NCI-H1105 treated with DMSO at 0.1 percent for 48 hours (cell line): ENCODE results near the gene HIBCH.
"Not testable (repeated sequence)": the region's sequence is repeated elsewhere in the genome, so short reads cannot be mapped to it uniquely, and the experiment has no call there.

ENCODE experiments used
- DNase-seq: peaks from one replicate; lab custom pipeline; 2025; lab: John Stamatoyannopoulos, UW

HIBCH gene

DNA sequence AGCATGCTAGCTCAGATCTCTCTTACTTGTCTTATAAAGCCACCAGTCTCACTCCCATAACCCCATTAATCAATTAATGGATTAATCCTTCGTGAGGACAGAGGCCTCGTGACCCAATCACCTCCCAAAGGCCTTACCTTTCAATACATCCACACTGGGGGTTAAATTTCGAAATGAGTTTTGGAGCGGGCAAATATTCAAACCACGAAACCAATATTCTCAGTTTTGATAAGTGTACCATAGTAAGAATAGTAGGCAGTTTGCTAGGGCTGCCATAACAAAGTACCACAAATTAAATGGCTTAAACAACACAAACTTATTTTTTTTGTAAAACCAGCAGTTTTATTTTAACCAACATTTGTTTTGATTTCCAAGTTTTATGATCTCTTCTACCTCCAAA, 15.2 kb downstream of the HIBCH start:
- no peak for DNase-seq

DNA sequence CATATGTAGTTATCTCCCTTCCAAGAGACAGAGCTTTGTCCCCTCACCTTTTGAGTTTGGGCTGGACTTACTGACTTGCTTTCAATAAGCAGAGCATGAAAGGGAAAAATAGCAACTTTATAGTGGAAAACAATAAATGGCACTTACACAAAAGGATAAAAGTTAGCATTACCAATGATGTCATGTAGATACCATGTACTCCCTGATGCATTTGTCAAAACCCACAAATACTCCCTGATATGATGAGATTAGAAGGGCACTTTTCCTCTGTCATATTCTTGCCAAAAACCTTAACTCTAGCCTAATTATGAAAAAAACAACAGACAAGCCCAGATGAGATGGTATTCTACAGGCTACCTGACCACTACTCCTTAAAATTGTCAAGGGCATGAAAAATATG, 16.0 kb downstream of the HIBCH start:
- no peak for DNase-seq

- DNase-seq: no peak
Measured at GRCh38 chr2:190302052-190302451, 17.6 kb downstream of the HIBCH start.

GRCh38 chr2:190301032-190301431, 18.6 kb downstream of the HIBCH start:
- no peak for DNase-seq

GRCh38 chr2:190297880-190298279, 21.7 kb downstream of the HIBCH start:
- DNase-seq: not testable (repeated sequence)

DNA sequence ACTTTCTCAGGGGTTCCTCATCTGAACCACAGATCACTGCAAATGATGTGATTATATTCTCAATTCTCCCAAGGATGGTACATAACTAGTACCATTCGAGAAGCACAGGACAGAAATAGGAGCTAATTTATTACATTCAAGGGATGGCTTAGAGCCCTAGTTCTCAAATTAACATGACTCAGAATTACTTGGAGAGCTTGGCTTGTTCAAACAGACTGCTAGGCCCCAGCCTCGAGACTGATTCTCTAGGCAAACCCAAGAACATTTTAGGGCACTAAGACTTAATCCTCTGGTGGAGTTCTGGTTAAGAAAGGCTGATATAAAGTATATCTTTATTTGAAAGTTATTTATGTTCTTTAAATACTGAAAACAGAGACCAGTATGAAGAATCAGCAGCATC, 35.8 kb downstream of the HIBCH start:
- no peak for DNase-seq

DNA sequence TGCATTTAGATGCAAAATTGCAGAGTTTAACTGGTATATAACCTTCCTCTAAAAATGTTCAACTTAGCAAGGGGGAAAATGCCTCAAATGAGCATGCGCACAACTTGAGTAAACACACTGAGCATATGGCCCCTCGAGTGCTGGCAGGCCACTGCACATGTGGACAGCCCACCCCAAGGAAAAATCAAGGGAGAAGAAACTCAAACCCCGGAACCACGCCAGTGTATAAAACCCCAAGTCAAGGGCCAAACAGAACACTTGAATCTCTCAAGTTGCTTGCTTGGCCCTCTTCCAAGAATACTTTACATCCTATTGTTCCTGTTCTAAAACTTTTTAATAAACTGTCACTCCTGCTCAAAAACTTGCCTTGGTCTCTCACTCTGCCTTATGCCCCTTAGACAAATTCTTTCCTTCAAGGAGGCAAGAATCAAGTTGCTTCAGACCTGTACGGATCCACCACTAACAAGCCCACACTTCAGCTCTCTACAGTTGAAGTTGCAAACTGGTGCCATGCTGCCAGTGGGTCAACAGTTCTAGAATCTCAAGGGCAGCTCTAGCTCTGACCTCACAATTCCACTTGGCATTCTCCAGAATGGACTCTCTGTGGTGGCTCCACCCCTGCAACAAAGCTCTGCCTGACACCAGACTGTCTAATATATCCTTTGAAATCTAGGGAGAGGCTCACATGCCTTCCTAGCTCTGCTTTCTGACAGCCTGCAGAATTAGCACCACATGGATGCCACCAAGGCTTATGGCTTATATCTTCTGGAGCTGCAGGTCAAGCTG, 38.9 kb downstream of the HIBCH start:
- DNase-seq: no peak

GRCh38 chr2:190279256-190280134, 40.1 kb downstream of the HIBCH start:
- DNase-seq: not testable (repeated sequence)

DNA sequence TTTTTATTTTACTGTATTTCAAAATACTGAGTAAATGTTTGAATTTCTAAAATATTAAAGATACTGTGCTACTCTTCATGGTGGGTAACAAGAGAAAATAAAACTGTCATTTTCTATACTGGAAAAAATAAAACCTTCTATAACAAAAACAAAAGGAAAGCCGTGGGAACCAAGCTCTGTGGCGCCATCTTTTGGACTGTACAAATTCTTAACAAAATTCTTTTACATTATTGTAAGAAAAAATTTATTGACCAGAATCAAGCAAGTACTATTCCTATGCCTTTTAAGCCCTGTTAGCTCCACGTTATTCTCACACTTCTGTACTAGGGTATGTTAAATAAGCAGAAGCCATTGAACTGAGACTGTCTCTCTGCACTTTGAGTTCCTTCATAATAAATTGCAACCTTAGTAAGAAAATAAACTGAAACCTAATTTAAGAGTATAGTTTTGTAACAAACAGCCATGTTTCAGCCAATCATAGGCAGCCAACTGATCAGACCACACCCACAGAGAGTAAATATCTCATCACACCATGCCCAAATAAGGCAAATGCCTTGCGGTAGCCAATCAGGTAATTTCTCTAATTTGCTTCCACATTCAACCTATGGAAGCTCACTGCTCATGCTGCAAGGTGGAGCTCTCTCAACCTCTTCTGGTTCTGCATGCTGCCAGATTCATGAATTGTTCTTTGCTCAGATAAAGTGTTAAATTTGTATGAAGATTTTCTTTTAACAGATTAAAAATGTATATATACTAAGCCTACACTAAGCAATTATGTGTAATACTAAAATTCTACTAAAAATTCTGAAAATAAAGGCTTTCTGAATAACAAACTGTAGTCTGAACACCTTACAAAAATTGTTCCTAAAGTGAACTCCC, 42.2 kb downstream of the HIBCH start:
- no peak for DNase-seq

DNA sequence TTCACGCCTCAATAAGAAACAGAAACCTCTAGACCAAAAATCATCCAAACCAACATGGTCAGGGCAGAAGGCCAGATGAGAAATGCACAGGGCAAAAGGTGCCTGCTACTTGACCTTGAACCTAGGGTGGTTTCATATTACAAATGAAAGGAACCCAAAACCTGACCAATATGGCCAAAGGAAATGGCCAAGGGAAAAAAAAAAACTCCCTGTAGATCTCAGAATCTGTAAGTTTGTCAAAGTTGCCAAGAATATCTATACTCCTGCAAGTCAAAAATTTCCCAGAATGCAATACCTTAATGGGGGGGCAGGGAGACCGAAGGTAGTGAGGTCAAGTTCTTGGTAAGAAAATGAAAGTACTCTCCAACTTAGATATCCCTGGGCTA, 47.2 kb downstream of the HIBCH start:
- DNase-seq: no peak

DNA sequence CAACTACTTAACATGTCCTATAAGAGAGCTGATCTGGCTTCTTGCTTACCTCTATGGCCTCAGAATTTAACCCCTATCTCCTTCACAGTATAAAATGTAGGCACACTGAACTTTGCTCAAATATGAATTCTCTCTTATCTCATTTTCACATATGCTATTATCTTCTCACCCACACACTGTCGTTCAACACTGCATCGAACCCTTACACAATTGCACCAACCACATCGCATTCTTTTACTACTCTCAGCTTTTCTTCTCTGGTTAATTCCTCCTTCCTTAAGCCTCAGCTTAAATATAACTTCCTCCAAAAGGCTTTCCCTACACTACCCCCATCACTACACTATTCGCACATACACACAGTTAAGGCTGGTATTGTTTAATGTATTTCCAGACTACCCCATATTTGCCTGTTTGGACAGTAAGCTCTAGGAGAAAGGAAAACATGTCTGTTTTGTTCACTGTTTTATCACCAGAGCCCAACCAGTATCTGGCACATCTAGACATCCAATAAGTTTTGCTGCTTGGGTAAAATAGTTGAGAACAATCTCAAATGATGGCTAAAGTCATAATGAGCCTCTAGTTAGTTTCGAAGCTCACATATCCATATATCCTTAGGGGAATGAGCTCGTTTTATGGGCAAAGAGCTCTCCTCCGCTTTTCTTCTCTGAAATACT, 47.7 kb downstream of the HIBCH start:
- no peak for DNase-seq

DNA sequence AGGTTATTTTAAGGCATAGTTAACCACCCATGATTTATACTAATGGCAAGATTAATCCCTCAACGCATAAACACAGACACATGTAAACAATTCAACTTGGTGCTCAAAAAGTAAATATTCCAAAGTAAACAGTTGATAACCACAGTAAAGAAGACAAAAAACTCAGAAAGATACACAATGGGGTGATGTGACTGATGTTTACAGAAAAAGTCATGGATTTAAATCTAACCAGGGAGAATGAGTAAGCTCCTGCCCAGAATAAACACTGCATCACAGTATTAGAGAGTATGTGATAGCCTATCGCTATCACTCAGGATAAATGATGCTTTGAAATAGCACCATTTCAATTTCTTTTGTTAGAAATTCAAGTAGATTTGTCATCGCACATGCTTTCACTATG, 49.3 kb downstream of the HIBCH start:
- DNase-seq: no peak

- not testable (repeated sequence) for DNase-seq
Measured at GRCh38 chr2:190269699-190270098, 49.9 kb downstream of the HIBCH start.

DNA sequence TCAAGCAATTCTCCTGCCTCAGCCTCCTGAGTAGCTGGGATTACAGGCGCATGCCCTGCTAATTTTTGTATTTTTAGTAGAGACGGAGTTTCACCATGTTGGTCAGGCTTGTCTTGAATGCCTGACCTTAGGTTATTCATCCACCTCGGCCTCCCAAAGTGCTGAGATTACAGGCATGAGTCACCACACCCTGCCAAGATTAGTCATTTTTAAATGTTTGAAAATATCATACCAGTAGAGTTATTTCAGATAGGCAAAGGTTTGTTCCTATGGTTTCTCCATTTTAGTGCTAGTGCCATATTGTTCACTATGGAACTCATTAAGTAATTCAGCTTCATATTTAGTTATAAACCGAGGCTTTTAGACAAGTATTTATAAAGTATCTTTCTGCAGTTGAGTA, 52.3 kb downstream of the HIBCH start:
- DNase-seq: no peak

DNA sequence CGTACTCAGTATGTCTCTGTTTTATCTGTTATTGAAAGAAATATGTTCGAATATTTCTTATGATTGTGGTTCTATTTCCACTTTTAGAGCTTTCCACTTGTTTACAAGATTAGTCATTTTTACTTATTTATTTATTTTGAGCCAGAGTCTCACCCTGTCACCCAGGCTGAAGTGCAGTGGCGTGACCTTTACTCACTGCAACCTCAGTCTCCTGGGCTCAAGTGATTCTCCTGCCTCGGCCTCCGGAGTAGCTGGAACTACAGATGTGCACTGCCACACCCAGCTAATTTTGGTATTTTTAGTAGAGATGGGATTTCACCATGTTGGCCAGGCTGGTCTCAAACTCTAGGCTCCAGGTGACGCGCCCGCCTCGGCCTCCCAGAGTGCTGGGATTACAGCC, 53.3 kb downstream of the HIBCH start:
- no peak for DNase-seq

- DNase-seq: no peak
Measured at GRCh38 chr2:190261851-190262250, 57.8 kb downstream of the HIBCH start.

GRCh38 chr2:190256087-190256486, 63.5 kb downstream of the HIBCH start:
- DNase-seq: no peak

DNA sequence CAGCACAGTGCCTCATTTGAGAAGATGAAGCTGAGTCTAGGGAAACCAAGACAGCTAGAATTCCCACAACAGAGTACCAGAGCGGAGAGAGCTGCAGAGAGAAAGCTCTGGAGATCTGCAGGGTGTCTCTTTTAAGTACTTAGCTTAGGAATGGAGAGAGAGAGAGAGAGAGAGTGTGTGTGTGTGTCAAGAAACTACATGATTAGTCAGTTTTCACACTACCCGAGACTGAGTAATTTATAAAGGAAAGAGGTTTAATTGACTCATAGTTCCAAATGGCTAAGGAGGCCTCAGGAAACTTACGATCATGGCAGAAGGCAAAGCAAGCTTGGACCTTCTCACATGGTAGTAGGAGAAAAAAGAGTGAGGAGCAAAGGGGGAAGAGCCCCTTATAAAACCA, 64.0 kb downstream of the HIBCH start:
- DNase-seq: no peak

DNA sequence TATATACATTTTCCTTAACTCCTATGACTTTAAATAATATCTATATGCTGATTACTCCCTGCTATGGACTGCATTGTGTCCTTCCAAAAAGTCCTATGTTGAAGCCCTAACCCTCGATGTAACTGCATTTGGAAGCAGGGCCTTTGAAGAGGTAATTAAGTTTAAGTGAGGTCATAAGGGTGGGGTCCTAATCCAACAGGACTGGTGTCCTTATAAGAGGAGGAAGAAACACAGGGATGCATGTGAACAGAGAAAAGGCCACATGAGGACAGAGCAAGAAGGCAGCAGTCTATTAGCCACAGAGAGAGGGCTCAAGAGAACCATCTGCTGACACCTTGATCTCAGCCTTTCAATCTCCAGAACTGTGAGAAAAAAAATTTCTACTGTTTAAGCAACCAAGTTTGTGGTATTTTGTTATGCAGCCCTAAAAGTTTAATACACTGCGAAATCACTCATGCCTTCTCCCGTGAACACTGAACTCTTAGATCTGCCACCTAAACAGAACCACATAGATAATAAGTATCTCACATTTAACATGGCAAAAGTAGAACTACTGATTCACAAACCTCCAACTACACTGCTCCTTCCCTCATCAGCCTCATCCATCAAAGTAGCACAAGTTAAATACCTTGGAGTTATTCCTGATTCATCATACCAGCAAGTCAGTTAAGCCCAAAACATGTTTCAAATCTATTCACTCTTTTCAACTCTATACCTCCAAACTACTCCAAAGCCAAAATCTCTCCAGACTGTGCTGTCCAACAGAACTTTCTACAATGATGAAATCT, 65.4 kb downstream of the HIBCH start:
- no peak for DNase-seq

DNA sequence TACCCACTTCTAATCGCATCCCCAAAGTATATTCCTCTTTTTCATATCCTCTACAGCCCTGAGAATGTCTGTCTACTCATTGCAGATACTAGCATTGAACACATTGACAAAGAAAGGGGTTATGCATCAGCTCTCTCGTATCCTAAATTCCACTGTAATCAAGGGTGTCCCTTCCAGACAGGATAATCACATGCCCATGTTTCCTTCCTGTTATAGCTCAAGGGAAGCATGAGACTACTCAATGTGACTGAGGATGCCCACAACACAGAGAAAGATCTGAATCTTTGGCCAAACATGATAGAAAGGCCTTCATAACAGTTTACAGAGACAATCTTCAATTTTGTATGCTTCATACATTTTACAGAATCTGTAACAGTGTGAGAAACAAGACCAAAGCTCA, 69.2 kb downstream of the HIBCH start:
- DNase-seq: no peak

- no peak for DNase-seq
Measured at GRCh38 chr2:190235551-190236075, 84.0 kb downstream of the HIBCH start.
